GM19438 (cell line): ENCODE results near the gene PGK1.
"Not testable (repeated sequence)": the region's sequence is repeated elsewhere in the genome, so short reads cannot be mapped to it uniquely, and the experiment has no call there.

Experiments used
- ATAC-seq: cut with Tn5 transposase; IDR thresholded peaks from one replicate; pipeline ENCODE4 v1.9.1; 2021; ENCODE audit warnings: low read depth; ENCODE audit not compliant: unreplicated experiment

PGK1 gene

DNA sequence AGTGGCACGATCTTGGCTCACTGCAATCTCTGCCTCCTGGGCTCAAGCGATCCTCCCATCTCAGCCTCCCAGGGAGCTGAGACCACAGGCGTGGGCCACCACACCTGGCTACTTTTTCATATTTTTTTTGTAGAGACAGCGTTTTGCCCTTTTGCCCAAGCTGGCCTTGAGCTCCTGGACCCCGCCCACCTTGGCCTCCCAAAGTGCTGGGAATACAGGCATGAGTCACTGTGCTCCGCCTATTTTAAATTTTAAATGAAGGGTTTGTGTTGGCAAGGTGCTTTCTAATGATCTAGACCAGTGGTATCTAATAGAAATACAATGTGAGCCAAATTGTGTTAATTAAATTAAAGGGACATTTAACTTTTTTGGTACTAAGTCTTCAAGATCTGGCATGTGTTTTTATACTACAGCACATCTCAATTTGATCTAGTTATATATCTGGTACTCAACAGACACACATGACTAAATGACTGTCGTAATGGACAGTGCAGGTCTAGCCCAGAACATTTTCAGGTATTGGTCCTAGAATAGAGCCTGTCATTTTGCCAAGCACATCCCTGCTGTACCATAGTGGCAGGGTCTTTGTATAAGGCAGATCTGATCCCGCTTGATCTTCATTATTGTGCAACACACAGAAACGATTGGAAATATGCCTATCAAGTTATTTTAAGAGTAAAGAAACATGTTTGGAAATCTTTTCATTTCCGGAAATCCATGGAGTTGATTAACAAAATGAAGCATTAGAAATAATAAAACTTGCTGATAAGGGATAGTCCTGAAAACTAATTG, 7.3 kb downstream of the PGK1 start:
- ATAC-seq = no peak

DNA sequence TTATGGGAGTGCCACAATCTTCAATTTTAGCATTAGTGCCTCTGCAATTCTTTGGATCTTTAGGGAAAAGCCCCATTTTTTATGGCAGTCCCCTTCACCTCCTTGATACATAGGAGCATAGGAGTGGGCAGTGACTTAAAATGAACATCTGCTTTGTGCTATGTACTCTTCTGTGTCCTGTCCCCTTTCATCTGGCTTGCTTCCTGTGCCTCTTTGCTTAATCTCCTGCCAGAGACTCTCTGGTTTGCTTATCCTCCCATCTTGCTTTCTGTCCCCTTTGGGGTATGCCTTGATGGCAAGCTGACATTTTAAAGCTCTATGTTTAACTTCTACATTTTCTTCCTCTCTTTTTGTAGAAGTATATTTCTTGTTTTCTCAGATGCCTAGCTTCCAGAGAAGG, 12.3 kb downstream of the PGK1 start:
- ATAC-seq = no peak

DNA sequence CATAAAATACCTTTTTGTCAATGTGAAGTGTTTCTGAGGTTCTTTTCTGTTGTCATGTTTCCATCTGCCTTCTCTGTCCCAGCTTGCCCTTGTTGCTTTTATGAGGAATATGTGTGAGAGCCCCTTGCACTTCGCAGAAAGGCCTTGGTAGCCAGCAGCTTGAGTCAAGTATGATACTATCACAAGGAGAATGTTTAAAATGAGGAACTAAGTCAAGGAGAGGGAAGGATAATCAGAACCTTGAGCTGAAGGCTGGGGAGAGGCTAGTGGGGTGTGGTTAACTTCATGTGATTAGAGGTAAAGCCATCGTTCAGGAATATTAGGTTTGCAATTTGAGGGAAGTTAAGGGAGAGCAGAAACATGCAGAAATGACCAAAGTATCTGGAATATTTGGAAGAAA, 12.7 kb downstream of the PGK1 start:
- ATAC-seq = no peak

DNA sequence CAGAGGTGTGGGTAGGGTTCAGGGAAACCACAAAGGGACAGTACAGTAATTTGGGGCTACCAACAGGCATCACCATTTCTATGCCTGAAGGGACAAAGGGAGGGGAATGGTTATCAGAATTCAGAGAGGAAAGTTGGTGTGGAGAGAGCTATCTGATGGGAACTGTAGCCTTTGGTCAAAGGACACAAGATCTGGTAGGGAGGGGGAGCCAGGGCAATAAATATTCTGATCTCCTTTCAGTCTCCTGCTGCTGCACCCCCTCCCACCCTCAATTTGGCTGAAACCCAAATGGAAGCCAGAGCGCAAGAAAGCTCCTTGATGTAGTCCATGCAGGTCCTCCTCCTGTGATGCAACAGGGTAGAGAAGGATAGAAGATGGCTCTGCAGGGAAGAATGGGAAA, 14.6 kb downstream of the PGK1 start:
- ATAC-seq = no peak

DNA sequence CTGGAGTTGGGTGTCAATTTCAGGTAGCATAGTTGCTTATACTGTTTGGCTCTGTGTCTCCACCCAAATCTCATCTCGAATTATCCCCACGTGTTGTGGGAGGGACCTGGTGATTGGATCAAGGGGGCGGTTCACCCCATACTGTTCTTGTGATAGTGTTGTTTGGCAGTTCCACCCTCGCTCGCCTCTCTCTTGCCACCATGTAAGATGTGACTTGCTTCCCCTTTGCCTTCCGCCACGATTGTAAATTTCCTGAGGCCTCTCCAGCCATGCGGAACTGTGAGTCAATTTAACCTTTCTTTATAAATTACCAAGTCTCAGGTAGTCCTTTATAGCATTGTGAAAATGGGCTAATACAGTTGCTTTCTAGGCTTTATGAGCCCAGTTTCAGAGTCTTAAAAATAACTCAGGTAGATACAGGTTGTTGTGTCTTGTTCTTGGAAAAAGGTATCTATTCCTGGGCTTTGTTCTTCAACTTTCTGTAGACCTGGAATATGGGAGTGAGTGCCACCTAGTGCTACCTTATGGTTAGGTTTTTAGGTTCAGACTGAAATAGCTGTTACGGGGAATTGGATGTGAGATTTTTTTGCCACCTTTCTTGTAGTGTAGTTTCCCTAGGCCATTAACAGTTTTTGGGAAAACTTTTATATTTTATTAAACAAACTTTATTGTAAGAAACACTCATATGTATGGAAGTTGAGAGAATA, 15.6 kb downstream of the PGK1 start:
- ATAC-seq = no peak

DNA sequence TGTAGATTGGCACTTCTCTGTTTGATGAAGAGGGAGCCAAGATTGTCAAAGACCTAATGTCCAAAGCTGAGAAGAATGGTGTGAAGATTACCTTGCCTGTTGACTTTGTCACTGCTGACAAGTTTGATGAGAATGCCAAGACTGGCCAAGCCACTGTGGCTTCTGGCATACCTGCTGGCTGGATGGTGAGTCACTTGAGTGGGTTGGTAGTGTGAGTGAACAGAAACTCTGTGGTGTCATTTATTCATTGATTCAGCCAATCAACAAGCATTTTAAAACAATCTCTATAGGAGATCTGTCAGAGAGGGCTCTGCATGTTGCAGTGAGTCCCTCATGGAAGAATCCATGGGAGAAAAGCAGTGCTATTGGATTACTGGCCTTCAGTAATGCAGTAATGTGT, 19.1 kb downstream of the PGK1 start:
- ATAC-seq = no peak

DNA sequence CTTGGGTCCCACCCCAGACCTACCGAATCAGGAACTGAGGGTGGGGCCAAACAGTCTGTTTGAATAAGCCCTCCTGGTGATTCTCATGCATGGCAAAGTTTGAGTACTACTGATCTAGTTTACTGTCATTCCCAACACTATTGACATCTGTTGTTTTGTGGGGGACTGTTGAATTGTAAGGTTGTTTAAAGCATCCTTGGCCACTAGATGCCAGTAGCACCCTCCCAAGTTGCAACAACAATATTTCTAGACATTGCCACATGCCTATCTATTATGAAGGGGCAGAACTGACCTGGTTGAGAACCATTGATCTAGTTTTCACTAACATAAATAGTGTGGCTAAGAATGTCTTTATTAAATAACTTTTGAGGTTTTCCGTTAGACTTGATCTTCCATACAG, 20.3 kb downstream of the PGK1 start:
- no peak for ATAC-seq

DNA sequence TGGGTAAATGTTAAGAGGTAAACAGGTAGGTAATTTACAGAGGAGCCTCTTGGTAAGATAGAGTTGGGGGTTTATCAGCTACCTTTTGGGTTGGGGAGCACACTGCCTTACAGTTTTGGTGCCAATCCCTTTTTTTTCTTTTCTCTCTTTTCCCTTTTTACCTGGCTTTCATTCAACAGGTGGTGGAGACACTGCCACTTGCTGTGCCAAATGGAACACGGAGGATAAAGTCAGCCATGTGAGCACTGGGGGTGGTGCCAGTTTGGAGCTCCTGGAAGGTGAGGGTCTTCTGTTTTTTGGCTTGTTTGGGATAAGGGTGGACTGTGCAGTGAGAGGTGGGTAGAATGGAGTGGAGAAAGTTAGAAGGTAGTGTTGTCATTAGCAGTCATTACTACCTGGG, 21.1 kb downstream of the PGK1 start:
- ATAC-seq = no peak

DNA sequence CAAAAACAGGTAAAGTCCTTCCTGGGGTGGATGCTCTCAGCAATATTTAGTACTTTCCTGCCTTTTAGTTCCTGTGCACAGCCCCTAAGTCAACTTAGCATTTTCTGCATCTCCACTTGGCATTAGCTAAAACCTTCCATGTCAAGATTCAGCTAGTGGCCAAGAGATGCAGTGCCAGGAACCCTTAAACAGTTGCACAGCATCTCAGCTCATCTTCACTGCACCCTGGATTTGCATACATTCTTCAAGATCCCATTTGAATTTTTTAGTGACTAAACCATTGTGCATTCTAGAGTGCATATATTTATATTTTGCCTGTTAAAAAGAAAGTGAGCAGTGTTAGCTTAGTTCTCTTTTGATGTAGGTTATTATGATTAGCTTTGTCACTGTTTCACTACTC, 21.7 kb downstream of the PGK1 start:
- ATAC-seq = not testable (repeated sequence)

DNA sequence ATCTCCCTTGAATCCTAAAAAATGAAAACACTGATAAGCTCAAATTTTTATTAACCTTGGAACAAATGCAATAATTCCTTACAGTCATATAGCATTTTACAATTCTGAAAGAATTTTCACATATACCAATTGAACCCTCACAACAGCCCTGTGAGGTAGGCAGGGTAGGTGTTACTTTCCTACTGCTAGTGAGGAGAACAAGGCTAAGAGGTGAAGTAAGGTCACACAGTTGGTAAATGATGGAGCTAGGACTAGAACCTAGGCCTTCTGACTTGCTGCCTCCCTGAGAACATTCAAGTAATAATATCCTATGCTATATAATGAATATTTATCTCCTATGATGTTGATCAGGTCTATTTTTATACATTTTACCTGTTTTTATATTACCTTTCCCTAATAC, 25.7 kb downstream of the PGK1 start:
- no peak for ATAC-seq

DNA sequence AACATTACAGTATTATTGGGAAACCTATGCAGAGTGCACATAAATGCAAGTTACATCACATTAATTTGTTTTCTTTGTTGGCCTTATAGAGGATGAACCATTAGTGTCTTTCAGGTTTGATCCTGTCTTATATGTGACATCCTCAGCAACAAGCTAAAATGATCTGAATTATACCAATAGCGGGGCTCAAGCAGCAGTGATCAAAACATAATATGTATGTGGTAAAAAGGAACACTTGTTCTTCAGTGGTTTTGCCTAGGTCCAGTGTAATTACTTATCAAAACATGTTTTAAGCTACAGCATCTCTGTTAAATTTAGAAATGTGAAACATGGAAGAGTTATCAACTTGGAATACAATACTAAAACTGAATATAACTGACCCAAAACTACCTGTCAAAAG, 26.3 kb downstream of the PGK1 start:
- no peak for ATAC-seq

DNA sequence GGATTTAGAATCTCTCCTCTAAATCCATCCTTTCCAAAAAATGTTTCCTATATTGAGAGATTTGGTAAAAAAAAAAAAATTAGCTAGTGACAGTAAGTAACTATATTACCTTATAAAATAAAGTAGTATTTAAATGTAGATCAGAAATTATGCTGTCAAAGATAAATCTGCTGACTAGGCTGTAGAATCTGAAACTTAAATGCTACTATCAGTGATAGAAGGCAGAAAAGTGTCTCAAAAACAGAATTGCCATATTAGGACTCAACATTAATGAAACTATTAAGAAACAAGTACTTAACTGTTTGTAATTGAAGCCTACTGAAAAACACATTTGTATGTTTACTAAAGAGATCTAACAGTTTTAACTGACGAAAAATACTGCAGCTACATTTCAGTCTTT, 27.1 kb downstream of the PGK1 start:
- ATAC-seq = no peak

DNA sequence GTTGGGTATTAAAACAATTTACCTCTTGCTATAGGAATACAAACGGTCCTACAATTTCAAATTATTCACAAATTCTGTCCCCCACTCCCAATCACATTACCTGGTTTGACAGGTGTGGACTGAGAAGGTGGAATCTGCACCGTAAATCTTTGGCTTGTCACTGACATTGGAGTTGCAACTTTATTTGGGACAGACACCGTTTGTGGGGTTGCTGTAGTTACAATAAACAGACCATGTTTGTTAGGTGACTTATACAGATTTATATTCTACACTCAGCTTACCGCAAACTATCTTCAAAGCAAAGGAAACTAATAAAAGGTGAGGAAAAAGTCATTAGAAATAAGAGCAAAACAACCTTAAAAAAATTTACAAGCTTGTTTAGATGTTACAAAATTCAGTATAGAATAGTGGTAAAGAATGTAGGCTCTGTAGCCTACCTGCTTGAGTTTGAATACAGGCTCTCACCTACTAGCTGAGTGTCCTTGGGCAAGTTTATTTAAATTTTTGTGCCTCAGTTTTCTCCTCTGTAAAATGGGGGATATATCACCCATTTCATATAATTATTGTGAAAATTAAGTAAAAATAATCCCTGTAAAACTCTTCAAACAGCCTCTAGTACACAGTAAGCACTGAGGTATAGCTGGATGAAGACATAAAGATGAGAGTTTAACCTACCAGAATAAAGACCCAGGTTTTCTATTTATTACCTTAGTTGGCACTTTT, 29.4 kb downstream of the PGK1 start:
- ATAC-seq = no peak

DNA sequence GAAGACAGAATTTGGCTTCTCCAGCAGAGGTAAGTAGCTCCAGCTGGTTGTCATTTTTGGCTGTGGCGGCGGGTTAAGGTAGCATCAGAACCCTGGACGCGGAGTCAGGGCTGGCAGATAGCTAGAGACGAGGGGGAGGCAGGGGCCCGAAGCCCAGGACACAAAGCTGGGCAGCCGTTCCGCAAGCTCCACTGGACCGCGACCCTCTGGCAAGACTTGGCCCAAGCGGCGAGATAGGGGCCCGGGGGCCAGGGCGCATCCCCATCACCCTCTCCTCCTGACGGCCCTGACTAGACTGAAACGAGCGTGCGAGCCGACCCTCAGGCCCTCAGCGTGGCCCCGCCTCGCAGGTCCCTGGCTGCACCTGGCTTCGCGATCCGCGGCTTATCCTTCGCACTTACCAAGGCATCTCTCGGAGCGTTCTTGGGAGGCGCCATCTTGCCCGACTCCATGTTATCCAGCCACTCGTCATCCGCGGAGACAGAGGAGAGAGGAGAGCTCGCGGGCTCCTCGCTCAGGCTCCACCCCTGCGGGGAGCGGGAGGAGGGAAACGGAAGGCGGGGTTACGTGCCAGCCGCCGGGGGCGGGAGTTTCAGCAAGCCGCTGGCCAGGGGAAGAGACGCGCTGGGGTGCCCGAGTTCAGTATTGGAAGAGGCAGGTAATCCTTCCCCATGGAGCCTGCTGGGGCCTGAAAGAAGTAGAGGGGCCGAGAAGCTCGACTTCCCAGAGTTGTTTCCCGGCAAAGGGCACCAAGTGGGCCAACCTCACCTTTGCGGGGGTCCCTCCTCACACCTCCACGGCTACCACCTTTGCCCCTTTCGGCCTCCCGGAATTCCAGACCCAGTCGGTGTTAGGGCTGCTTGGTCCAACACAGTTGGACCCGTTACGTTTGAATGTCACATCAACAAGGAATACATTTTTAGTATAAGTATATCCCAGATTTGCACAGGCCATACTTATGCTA, 35.4 kb downstream of the PGK1 start, which contains the start of gene TAF9B:
Gene TAF9B (minus strand): TSS at position 491 of the 964 bp plus-strand sequence. CDS start 39 bp downstream, at position 452.
- ATAC-seq = peak; percentile 84

DNA sequence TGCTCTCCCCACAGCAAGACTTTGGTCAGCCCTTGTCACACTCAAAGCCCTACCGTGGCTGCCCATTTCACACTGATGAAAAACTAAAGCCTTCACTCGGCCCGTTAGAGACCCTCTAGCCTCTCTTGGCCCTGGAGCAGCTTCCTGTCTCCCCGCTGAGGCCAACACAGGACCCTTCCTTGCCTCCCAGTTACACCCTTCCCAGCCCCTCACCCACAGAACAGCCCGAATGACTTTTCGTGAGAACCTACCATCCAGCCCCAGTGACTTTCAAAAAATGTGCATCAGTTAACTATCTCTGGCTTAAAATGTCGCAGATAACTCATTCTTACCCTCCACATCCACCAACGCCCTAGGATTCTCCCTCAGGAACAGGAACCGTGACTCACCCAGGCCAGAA, 36.2 kb downstream of the PGK1 start:
- ATAC-seq = no peak

DNA sequence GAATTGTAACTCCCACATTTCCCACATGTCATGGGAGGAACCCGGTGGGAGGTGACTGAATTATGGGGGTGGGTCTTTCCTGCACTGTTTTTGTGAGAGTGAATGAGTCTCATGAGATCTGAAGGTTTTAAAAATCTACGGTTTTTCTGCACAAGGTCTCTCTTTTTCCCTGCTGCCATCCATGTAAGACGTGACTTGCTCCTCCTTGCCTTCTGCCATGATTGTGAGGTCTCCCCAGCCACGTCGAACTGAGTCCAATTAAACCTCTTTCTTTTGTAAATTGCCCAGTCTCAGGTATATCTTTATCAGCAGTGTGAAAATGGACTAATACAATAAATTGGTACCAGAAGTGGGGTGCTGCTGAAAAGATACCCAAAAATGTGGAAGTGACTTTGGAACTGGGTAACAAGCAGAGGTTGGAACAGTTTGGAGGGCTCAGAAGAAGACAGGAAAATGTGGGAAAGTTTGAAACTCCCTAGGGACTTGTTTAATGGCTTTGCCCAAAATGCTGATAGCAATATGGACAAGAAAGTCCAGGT, 43.0 kb downstream of the PGK1 start:
- ATAC-seq = not testable (repeated sequence)

DNA sequence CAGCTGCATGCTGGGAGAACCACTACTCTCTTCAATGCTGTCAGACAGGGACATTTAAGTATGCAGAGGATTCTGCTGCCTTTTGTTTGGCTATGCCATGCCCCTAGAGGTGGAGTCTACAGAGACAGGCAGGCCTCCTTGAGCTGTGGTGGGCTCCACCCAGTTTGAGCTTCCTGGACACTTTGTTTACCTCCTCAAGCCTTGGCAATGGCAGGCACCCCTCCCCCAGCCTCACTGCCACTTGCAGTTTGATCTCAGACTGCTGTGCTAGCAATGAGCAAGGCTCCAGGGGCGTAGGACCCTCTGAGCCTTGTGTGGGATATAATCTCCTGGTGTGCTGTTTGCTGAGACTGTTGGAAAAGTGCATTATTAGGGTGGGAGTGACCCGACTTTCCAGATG, 53.3 kb downstream of the PGK1 start:
- not testable (repeated sequence) for ATAC-seq

DNA sequence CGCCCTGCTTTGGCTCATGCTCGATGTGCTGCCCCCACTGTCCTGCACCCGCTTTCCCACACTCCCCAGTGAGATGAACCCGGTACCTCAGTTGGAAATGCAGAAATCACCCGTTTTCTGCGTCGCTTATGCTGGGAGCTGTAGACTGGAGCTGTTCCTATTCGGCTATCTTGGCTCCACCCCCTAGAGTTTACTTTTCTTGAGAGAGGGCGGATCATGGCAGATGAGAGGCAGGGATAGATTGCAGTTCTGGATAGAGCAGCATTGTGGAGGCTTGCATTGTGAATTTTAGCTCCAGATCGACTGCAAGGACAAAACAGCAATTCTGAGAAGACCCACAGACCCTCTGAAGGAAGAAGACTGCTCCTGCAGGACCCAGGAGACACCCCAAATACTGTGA, 53.8 kb downstream of the PGK1 start:
- ATAC-seq = not testable (repeated sequence)

DNA sequence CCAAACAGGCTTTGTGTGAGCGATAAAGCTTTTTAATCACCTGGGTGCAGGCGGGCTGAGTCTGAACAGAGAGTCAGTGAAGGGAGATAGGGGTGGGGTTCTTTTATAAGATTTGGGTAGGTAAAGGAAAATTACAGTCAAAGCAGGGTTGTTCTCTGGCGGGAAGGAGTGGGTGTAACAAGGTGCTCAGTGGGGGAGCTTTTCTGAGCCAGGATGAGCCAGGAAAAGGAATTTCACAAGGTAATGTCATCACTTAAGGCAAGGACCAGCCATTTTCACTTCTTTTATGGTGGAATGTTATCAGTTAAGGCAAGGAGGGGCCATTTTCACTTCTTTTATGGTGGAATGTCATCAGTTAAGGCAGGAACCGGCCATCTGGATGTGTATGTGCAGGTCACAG, 56.7 kb downstream of the PGK1 start:
- ATAC-seq = not testable (repeated sequence)

DNA sequence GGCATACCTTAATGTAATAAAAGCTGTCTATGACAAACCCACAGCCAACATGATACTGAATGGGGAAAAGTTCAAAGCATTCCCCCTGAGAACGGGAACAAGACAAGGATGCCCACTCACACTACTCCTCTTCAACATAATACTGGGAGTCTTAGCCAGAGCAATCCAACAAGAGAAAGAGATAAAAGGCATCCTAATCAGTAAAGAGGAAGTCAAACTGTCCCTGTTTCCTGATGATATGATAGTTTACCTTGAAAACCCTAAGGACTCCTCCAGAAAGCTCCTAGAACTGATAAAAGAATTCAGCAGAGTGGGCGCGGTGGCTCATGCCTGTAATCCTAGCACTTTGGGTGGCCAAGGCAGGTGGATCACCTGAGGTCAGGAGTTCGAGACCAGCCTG, 59.1 kb downstream of the PGK1 start:
- not testable (repeated sequence) for ATAC-seq
